GM19438 (cell line): ENCODE data around the gene C8G.

Source experiments
- ATAC-seq: cut with Tn5 transposase; IDR thresholded peaks from one replicate; pipeline ENCODE4 v1.9.1; 2021; ENCODE audit warnings: low read depth; ENCODE audit not compliant: unreplicated experiment

C8G gene

GRCh38 chr9:136964833-136965422 lies 19.9 kb downstream of the C8G start:
- ATAC-seq: no peak

GRCh38 chr9:136965771-136966484 lies 20.9 kb downstream of the C8G start:
- ATAC-seq: no peak

GRCh38 chr9:136968333-136969127 lies 23.5 kb downstream of the C8G start:
- no peak for ATAC-seq

GRCh38 chr9:136969150-136969549 lies 24.1 kb downstream of the C8G start:
- no peak for ATAC-seq

GRCh38 chr9:136969774-136970173 lies 24.7 kb downstream of the C8G start:
- ATAC-seq: no peak

- ATAC-seq: no peak
Observed at GRCh38 chr9:136970361-136970760, 25.3 kb downstream of the C8G start.

GRCh38 chr9:136971746-136972145 lies 26.7 kb downstream of the C8G start:
- ATAC-seq: no peak

- no peak for ATAC-seq
Observed at GRCh38 chr9:136972335-136972734, 27.3 kb downstream of the C8G start.

- ATAC-seq: no peak
Observed at GRCh38 chr9:136972743-136973142, 27.7 kb downstream of the C8G start.

GRCh38 chr9:136973618-136974617 lies 28.9 kb downstream of the C8G start:
- ATAC-seq: no peak

GRCh38 chr9:136974817-136975535 lies 29.9 kb downstream of the C8G start:
- no peak for ATAC-seq

GRCh38 chr9:136975644-136976043 lies 30.6 kb downstream of the C8G start:
- ATAC-seq: no peak

GRCh38 chr9:136977223-136977622 lies 32.2 kb downstream of the C8G start, which contains the start of gene PTGDS:
TSS of gene PTGDS (plus strand) at chr9:136977504. CDS start at chr9:136977579, 75 bp downstream.
- no peak for ATAC-seq

GRCh38 chr9:136977649-136978072 lies 32.6 kb downstream of the C8G start:
- ATAC-seq: no peak

GRCh38 chr9:136978073-136978864 lies 33.2 kb downstream of the C8G start:
- no peak for ATAC-seq

- ATAC-seq: no peak
Observed at GRCh38 chr9:136978865-136979544, 34.0 kb downstream of the C8G start.

GRCh38 chr9:136979769-136980587 lies 34.9 kb downstream of the C8G start:
- ATAC-seq: no peak
